Measurements from ENCODE around the gene KCNMA1. TPM values are rescaled to one million over a fixed set of nuclear protein-coding genes. Genes with fewer than 3 reads are reported as not detected.

Gene KCNMA1
- total and polyA plus RNA-seq, 2 donors (not counting 1 experiment from before 2014, with no cell fraction given): 0.82 to 3.1 TPM

DNA sequence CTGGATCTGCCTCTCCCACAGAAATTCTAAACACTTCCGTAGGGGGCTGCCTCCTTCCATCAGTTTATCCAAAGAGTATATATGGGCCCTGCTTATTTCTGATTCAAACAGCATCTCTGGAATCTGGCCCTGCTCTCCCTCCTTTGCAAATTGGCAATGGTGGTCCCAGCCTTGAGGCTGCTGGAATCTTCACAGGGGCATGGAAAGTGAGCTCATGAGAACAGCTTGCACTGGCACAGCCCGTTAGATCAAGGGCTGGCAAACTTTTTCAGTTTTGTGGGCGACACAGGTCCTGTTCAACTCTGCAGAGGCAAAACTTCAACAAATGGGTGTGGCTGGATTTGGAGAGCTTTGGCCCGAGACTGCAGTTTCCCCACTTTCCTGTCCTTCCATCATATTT is 526.9 kb downstream of the KCNMA1 start:
- H3K9me3 Mint-ChIP-seq (ENCODE audit: insufficient read depth): no peaks in the 10 kb centered on the region
- H3K4me1 Mint-ChIP-seq: no peaks in the 10 kb centered on the region
- no peak overlapping the region for H2AFZ ChIP-seq (ENCODE audit: insufficient read depth, low read depth, low read length, poor library complexity, severe bottlenecking)
- DNase-seq (no peak), ATAC-seq (ENCODE audit: low read depth) (no peak)
- H3K27ac ChIP-seq (ENCODE audit: low read length in 2 of 2): no peak overlapping the region
- no peaks in the 10 kb centered on the region for H4K20me1 ChIP-seq (ENCODE audit: control insufficient read depth, insufficient read depth, low read length, poor library complexity, severe bottlenecking)
- no peak overlapping the region for H3K4me3 Mint-ChIP-seq
- no peaks in the 10 kb centered on the region for H3K4me1 ChIP-seq (ENCODE audit: control insufficient read depth in 2 of 2, insufficient read depth in 2 of 2, low read length in 2 of 2)
- H3K27ac Mint-ChIP-seq: no peak overlapping the region
- TF ChIP-seq EZH2 (IDR thresholded peaks at IDR 0.05; ENCODE audit: borderline replicate concordance, insufficient read depth, low read depth, low read length, poor library complexity, severe bottlenecking): no peak
- no peak for TF ChIP-seq CTCF (IDR thresholded peaks at IDR 0.05)
- H3K36me3 ChIP-seq (replicated peaks in 1 of 2; ENCODE audit: control extremely low read depth in 1 of 2, control insufficient read depth in 1 of 2, extremely low read depth in 1 of 2, insufficient read depth in 2 of 2, low read length in 1 of 2): no peaks in the 10 kb centered on the region
- no peaks in the 10 kb centered on the region for H3K27me3 ChIP-seq (replicated peaks in 1 of 4; ENCODE audit: control extremely low read depth in 1 of 4, control insufficient read depth in 3 of 4, insufficient read depth in 4 of 4, low read length in 3 of 4)
- WGBS (ENCODE audit: insufficient coverage): 92% methylated on average over 2 of the region's 4 CpGs
- no peaks in the 10 kb centered on the region for H3K9me3 ChIP-seq (ENCODE audit: control extremely low read depth in 1 of 3, control insufficient read depth in 2 of 3, insufficient read depth in 1 of 3, low read length in 2 of 3)
- intact Hi-C loops (cut with micrococcal nuclease): no loop called here
- no peaks in the 10 kb centered on the region for H3K27me3 Mint-ChIP-seq
- H3K4me2 ChIP-seq (replicated peaks; ENCODE audit: low read depth, low read length, poor library complexity, severe bottlenecking): no peak overlapping the region
- CTCF ChIA-PET: interaction anchor here (0.6 to 1.7 kb wide), 4 partner anchors 10 to 126 kb away, joined by 3 to 5 read pairs (median 4); no protein-coding TSS in a partner anchor
- POLR2A ChIA-PET: interaction anchor here (0.6 kb wide), 1 partner anchor 553 kb away, joined by 7 read pairs; no protein-coding TSS in a partner anchor
- no peak overlapping the region for H3K9ac ChIP-seq (ENCODE audit: low read length)
- no peaks in the 10 kb centered on the region for H3K79me2 ChIP-seq (ENCODE audit: control insufficient read depth, insufficient read depth, low read length)
- no peak overlapping the region for H3K4me3 ChIP-seq (ENCODE audit: control extremely low read depth in 1 of 5, extremely low read depth in 1 of 5, insufficient read depth in 1 of 5, low read depth in 2 of 5, low read length in 4 of 5)

- Histone ChIP-seq H3K4me3 (ENCODE audit: control extremely low read depth in 1 of 5, extremely low read depth in 1 of 5, insufficient read depth in 1 of 5, low read depth in 2 of 5, low read length in 4 of 5) (no peak overlapping the region), H4K20me1 (ENCODE audit: control insufficient read depth, insufficient read depth, low read length, poor library complexity, severe bottlenecking) (no peaks in the 10 kb centered on the region), H2AFZ (ENCODE audit: insufficient read depth, low read depth, low read length, poor library complexity, severe bottlenecking) (no peak overlapping the region), H3K27me3 (replicated peaks in 1 of 4; ENCODE audit: control extremely low read depth in 1 of 4, control insufficient read depth in 3 of 4, insufficient read depth in 4 of 4, low read length in 3 of 4) (no peaks in the 10 kb centered on the region), H3K27ac (ENCODE audit: low read length in 2 of 2) (no peak overlapping the region), H3K4me1 (ENCODE audit: control insufficient read depth in 2 of 2, insufficient read depth in 2 of 2, low read length in 2 of 2) (no peaks in the 10 kb centered on the region), H3K9ac (ENCODE audit: low read length) (no peak overlapping the region), H3K9me3 (ENCODE audit: control extremely low read depth in 1 of 3, control insufficient read depth in 2 of 3, insufficient read depth in 1 of 3, low read length in 2 of 3) (no peaks in the 10 kb centered on the region), H3K36me3 (replicated peaks in 1 of 2; ENCODE audit: control extremely low read depth in 1 of 2, control insufficient read depth in 1 of 2, extremely low read depth in 1 of 2, insufficient read depth in 2 of 2, low read length in 1 of 2) (no peaks in the 10 kb centered on the region), H3K4me2 (replicated peaks; ENCODE audit: low read depth, low read length, poor library complexity, severe bottlenecking) (no peak overlapping the region), H3K79me2 (ENCODE audit: control insufficient read depth, insufficient read depth, low read length) (no peaks in the 10 kb centered on the region)
- Mint-ChIP-seq H3K27me3 (no peaks in the 10 kb centered on the region), H3K4me1 (no peaks in the 10 kb centered on the region), H3K4me3 (no peak overlapping the region), H3K9me3 (ENCODE audit: insufficient read depth) (no peaks in the 10 kb centered on the region), H3K27ac (no peak overlapping the region)
- no peak for TF ChIP-seq EZH2 (IDR thresholded peaks at IDR 0.05; ENCODE audit: borderline replicate concordance, insufficient read depth, low read depth, low read length, poor library complexity, severe bottlenecking)
- no peak for TF ChIP-seq CTCF (IDR thresholded peaks at IDR 0.05)
- CTCF ChIA-PET: interaction anchor here (0.9 kb wide), 1 partner anchor 20 kb away, joined by 3 read pairs; no protein-coding TSS in a partner anchor
- WGBS (ENCODE audit: insufficient coverage): 100% methylated on average over 2 of the region's 9 CpGs
- ATAC-seq (ENCODE audit: low read depth): no peak
- POLR2A ChIA-PET: no interaction called here
- intact Hi-C loops (cut with micrococcal nuclease): no loop called here
- no peak for DNase-seq
Measured at GRCh38 chr10:77109351-77109994, 528.1 kb downstream of the KCNMA1 start.

Data from B cell (primary cell).